Transverse colon (tissue), 3 donors: Measurements from ENCODE around the gene RMDN2.

ENCODE experiments used
- CTCF ChIP-seq, 5 experiments: fragments of 200-600 bp in 3 of 5; fragments of 450-650 bp in 2 of 5; sonication (generic) in 3 of 5; IDR thresholded peaks; 1 replicate in 2 of 5; 2 replicates in 3 of 5; pipeline ENCODE4 v1.5.1; 2016 to 2017; ENCODE audit warnings: antibody characterized with exemption in 5 of 5, inconsistent platforms in 3 of 5, mild to moderate bottlenecking in 2 of 5, moderate library complexity in 1 of 5
- EP300 ChIP-seq: sonication (generic); formaldehyde crosslinking; IDR thresholded peaks from one replicate; pipeline ENCODE4 v1.6.1; 2017; ENCODE audit warnings: antibody characterized with exemption, low read depth

GRCh38 chr2:37893327-37893726 lies 31.8 kb upstream of the RMDN2 start:
- TF ChIP-seq EP300 (no peak), CTCF (IDR thresholded peaks at IDR 0.05) (no peak)
